K562 (cell line): ENCODE data around the gene RXFP1. TPM values are rescaled to one million over a fixed set of nuclear protein-coding genes. Genes with fewer than 3 reads are reported as not detected.

Experiments used
- ASH1L ChIP-seq: fragments of 450-650 bp; IDR thresholded peaks from 2 replicates; pipeline ENCODE4 v1.6.1; 2018; ENCODE audit warnings: borderline replicate concordance, mild to moderate bottlenecking, low read depth; ENCODE audit not compliant: partially characterized antibody
- ATF6 ChIP-seq: sonication (generic); formaldehyde crosslinking; IDR thresholded peaks from 2 replicates; pipeline ENCODE4 v1.4.0; 2020; ENCODE audit warnings: mild to moderate bottlenecking, missing genetic modification reagents
- CEBPG ChIP-seq, 3 experiments: fragments of 200-800 bp in 1 of 3; sonication (Bioruptor generic) in 1 of 3; sonication (generic) in 1 of 3; formaldehyde crosslinking in 1 of 3; IDR thresholded peaks in 2 of 3; conservative IDR thresholded peaks in 1 of 3; 2 replicates each; pipeline versions ENCODE4 v1.6.1 to v1.8.0; 2016 to 2022; ENCODE audit warnings: missing compliant biosample characterization in 2 of 3, missing genetic modification characterization in 2 of 3, mild to moderate bottlenecking in 1 of 3, missing genetic modification reagents in 1 of 3
- CEBPZ ChIP-seq: fragments of 150-350 bp; IDR thresholded peaks from 2 replicates; pipeline ENCODE4 v1.6.1; 2014; ENCODE audit warnings: low read depth, mild to moderate bottlenecking, low read length, borderline replicate concordance
- CHD1 ChIP-seq: fragments of 200-600 bp; sonication (generic); IDR thresholded peaks from one replicate; pipeline ENCODE4 v1.6.1; 2012; ENCODE audit warnings: mild to moderate bottlenecking, moderate library complexity, low read length, inconsistent platforms
- EGR1 ChIP-seq: fragments of 450-650 bp; conservative IDR thresholded peaks from 2 replicates; pipeline ENCODE4 v1.6.1; 2017; ENCODE audit warnings: mild to moderate bottlenecking
- ETV5 ChIP-seq: sonication (generic); formaldehyde crosslinking; IDR thresholded peaks from 2 replicates; pipeline ENCODE4 v1.4.0; 2020; ENCODE audit warnings: low read depth, mild to moderate bottlenecking, missing genetic modification reagents
- MAZ ChIP-seq, 2 experiments: fragments of 450-650 bp in 1 of 2; sonication (generic) in 1 of 2; formaldehyde crosslinking; IDR thresholded peaks in 1 of 2; conservative IDR thresholded peaks in 1 of 2; 2 replicates each; pipeline versions ENCODE4 v1.4.0 to v1.5.0; 2020; ENCODE audit warnings: mild to moderate bottlenecking in 1 of 2, missing genetic modification reagents in 1 of 2
- MXI1 ChIP-seq: IDR thresholded peaks from 2 replicates; pipeline ENCODE4 v1.6.1; 2011; ENCODE audit warnings: low read depth, mild to moderate bottlenecking, improper control_type of control experiment, low read length
- RBM39 ChIP-seq: fragments of 200-400 bp; formaldehyde crosslinking; optimal IDR thresholded peaks from 2 replicates; pipeline ENCODE3; 2018; ENCODE audit warnings: low read depth, low read length
- RHOXF2B ChIP-seq: fragments of 250-450 bp; sonication (Bioruptor Pico); conservative IDR thresholded peaks from 2 replicates; pipeline ENCODE4 v1.5.1; 2021
- SMC3 ChIP-seq: conservative IDR thresholded peaks from 2 replicates; pipeline ENCODE4 v1.6.1; 2011; ENCODE audit warnings: low read depth, low read length, improper control_type of control experiment; ENCODE audit not compliant: insufficient read depth
- TCFL5 ChIP-seq: fragments of 250-450 bp; sonication (Bioruptor Pico); conservative IDR thresholded peaks from 2 replicates; pipeline ENCODE4 v1.6.1; 2021; ENCODE audit warnings: mild to moderate bottlenecking, moderate library complexity, matching md5 sums
- TEAD1 ChIP-seq, 2 experiments: fragments of 450-650 bp in 1 of 2; sonication (generic) in 1 of 2; formaldehyde crosslinking; IDR thresholded peaks; 2 replicates each; pipeline versions ENCODE4 v1.4.0 to v1.8.0; 2020 to 2022; ENCODE audit warnings: mild to moderate bottlenecking in 2 of 2, missing genetic modification reagents in 1 of 2
- ZNF12 ChIP-seq: sonication (generic); formaldehyde crosslinking; IDR thresholded peaks from 2 replicates; pipeline ENCODE4 v1.4.0; 2020; ENCODE audit warnings: mild to moderate bottlenecking, missing genetic modification reagents
- ZNF639 ChIP-seq, 2 experiments: fragments of 200-800 bp in 1 of 2; sonication (Bioruptor generic) in 1 of 2; sonication (generic) in 1 of 2; formaldehyde crosslinking in 1 of 2; IDR thresholded peaks in 1 of 2; conservative IDR thresholded peaks in 1 of 2; 2 replicates each; pipeline versions ENCODE4 v1.5.0 to v1.6.1; 2016 to 2020; ENCODE audit warnings: missing compliant biosample characterization in 1 of 2, missing genetic modification characterization in 1 of 2, missing genetic modification reagents in 1 of 2
- ZNF76 ChIP-seq: fragments of 250-450 bp; sonication (Bioruptor Pico); IDR thresholded peaks from 2 replicates; pipeline ENCODE4 v1.4.0; 2020; ENCODE audit warnings: mild to moderate bottlenecking, moderate library complexity, borderline replicate concordance
- polyA plus RNA-seq, 8 experiments: library from polyadenylated mRNA; depleted of rRNA in 4 of 8; stranded (reverse) in 5 of 8; unstranded in 3 of 8; fragments of >200 nt; fragmentation: Nextera tagmentation in 2 of 8; fragmentation: Illumina TruSeq in 1 of 8; extraction: Ambion mirVana in 2 of 8; extraction: Trizol in 1 of 8; gene quantifications; 2 replicates each; pipeline versions ENCODE4 v1.2.1 to v1.2.3, GENCODE V29; 2011 to 2014; ENCODE audit warnings: inconsistent platforms in 1 of 8, missing spikeins in 1 of 8
- total RNA-seq, 7 experiments: library from RNA; depleted of rRNA in 6 of 7; stranded (reverse); fragments of >200 nt in 6 of 7; fragmentation: Illumina TruSeq in 2 of 7; extraction: Trizol in 2 of 7; gene quantifications; 2 replicates each; pipeline versions ENCODE4 v1.2.1 to v1.2.3, GENCODE V29; 2011 to 2021; ENCODE audit warnings: low replicate concordance in 1 of 7

RXFP1 gene
- total and polyA plus RNA-seq, 9 of the 15 experiments (the other 6 are each of a cell fraction or from before 2014, with no cell fraction given): 0.03 to 0.06 (median 0.04) TPM; not detected in 6

GRCh38 chr4:158671915-158672806, 150.5 kb downstream of the RXFP1 start, which contains the start of gene ETFDH (continued):
- peak in 1 of 2 experiments; percentile 75; a peak in 1 of 4 replicates for TF ChIP-seq ZNF639 (CRISPR knock-in tag; conservative IDR thresholded peaks at IDR 0.05 in 1 of 2, IDR thresholded peaks at IDR 0.05 in 1 of 2)
- 0 out of 2 replicates have a peak, but pooled peaks have one; percentile 15 for TF ChIP-seq CEBPZ
- peak; percentile 70; the same call in 1 of the 2 replicates for TF ChIP-seq ATF6 (CRISPR knock-in tag)
- no peak for TF ChIP-seq RBM39
- 0 out of 4 replicates have a peak, but pooled peaks of 1 of the 2 experiments have one; percentile 22 for TF ChIP-seq TEAD1 (CRISPR knock-in tag; IDR thresholded peaks at IDR 0.05)
- TF ChIP-seq CHD1: peak; percentile 63
- 0 out of 2 replicates have a peak, but pooled peaks have one; percentile 24 for TF ChIP-seq ZNF76 (CRISPR knock-in tag)
- peak; percentile 43 for TF ChIP-seq ASH1L
- TF ChIP-seq RHOXF2B (CRISPR knock-in tag): no peak
- TF ChIP-seq EGR1: 0 out of 2 replicates have a peak, but pooled peaks have one; percentile 13
- TF ChIP-seq TCFL5 (CRISPR knock-in tag): no peak
- TF ChIP-seq ZNF12 (CRISPR knock-in tag): no peak
- peak; percentile 100 for TF ChIP-seq CEBPG (CRISPR knock-in tag; IDR thresholded peaks at IDR 0.05)
- TF ChIP-seq CEBPG (tag; conservative IDR thresholded peaks at IDR 0.05 in 1 of 2, IDR thresholded peaks at IDR 0.05 in 1 of 2): peak; percentile 99 to 100
- TF ChIP-seq ETV5 (CRISPR knock-in tag): peak; percentile 80
- TF ChIP-seq MXI1: 0 out of 2 replicates have a peak, but pooled peaks have one; percentile 1
- no peak for TF ChIP-seq SMC3
- TF ChIP-seq MAZ (CRISPR knock-in tag; conservative IDR thresholded peaks at IDR 0.05 in 1 of 2, IDR thresholded peaks at IDR 0.05 in 1 of 2): peak in 1 of 2 experiments; percentile 79; a peak in 3 of 4 replicates
